Inferior parietal cortex (tissue), 1 donor: ENCODE data around the gene AGFG2.
A peak's percentile ranks its signal among the peaks of the same experiment; 100 is the strongest.

ENCODE experiments used
- DNase-seq: peaks from one replicate; pipeline ENCODE4 v3.0.0-alpha.2; 2016; ENCODE audit errors: extremely low spot score

The AGFG2 gene

GRCh38 chr7:100585511-100586265 lies 46.7 kb downstream of the AGFG2 start, which contains the start of gene LRCH4:
TSS of gene LRCH4 (minus strand) at chr7:100586129. CDS start at chr7:100586100, 29 bp downstream.
- no peak for DNase-seq

- peak; percentile 100 for DNase-seq
These were observed 47.4 kb downstream of the AGFG2 start, which contains the start of gene FBXO24 for GRCh38 chr7:100586266-100587025. TSS of gene FBXO24 (plus strand) at chr7:100586328. CDS start at chr7:100586626, 298 bp downstream.

- DNase-seq: no peak
These were observed 49.4 kb downstream of the AGFG2 start for GRCh38 chr7:100588438-100588837.

- no peak for DNase-seq
These were observed 50.4 kb downstream of the AGFG2 start for GRCh38 chr7:100589341-100589947.

- DNase-seq: no peak
These were observed 51.2 kb downstream of the AGFG2 start for GRCh38 chr7:100590077-100590737.

- DNase-seq: no peak
These were observed 52.6 kb downstream of the AGFG2 start for GRCh38 chr7:100591596-100591995.

- no peak for DNase-seq
These were observed 56.2 kb downstream of the AGFG2 start for GRCh38 chr7:100595188-100595587.

GRCh38 chr7:100598425-100598824 lies 59.4 kb downstream of the AGFG2 start:
- DNase-seq: no peak

- DNase-seq: no peak
These were observed 61.1 kb downstream of the AGFG2 start for GRCh38 chr7:100599911-100600729.

- DNase-seq: no peak
These were observed 61.7 kb downstream of the AGFG2 start for GRCh38 chr7:100600730-100601038.

GRCh38 chr7:100602889-100603725 lies 64.1 kb downstream of the AGFG2 start:
- no peak for DNase-seq

- no peak for DNase-seq
These were observed 64.7 kb downstream of the AGFG2 start for GRCh38 chr7:100603726-100604027.

- DNase-seq: no peak
These were observed 65.3 kb downstream of the AGFG2 start for GRCh38 chr7:100604028-100604975.

GRCh38 chr7:100604976-100605911 lies 66.2 kb downstream of the AGFG2 start:
- DNase-seq: no peak

- DNase-seq: no peak
These were observed 67.3 kb downstream of the AGFG2 start for GRCh38 chr7:100606313-100606712.

GRCh38 chr7:100607111-100607510 lies 68.1 kb downstream of the AGFG2 start:
- no peak for DNase-seq

- no peak for DNase-seq
These were observed 71.0 kb downstream of the AGFG2 start for GRCh38 chr7:100609958-100610357.
